Erythroblast (primary cell): ENCODE measurements around the gene CBX7.

Experiments used
- GATA1 ChIP-seq: IDR thresholded peaks from 2 replicates; pipeline ENCODE4 v1.6.1; 2011; ENCODE audit warnings: low read depth, mild to moderate bottlenecking, control low read depth, low read length, moderate library complexity
- POLR2A ChIP-seq: IDR thresholded peaks from 2 replicates; pipeline ENCODE4 v1.6.1; 2011; ENCODE audit warnings: mild to moderate bottlenecking, low read length

GRCh38 chr22:39097098-39098020, 55.1 kb downstream of the CBX7 start, which contains the start of gene APOBEC3H:
- TF ChIP-seq POLR2A, result no peak
- no peak for TF ChIP-seq GATA1
